Measurements from ENCODE around the gene NDUFA5.

NDUFA5 gene

GRCh38 chr7:123502201-123502600 lies 55.4 kb downstream of the NDUFA5 start:
- no peak for DNase-seq (ENCODE audit: low read depth)

GRCh38 chr7:123500878-123501489 lies 56.6 kb downstream of the NDUFA5 start:
- DNase-seq (ENCODE audit: low read depth), result no peak

DNA sequence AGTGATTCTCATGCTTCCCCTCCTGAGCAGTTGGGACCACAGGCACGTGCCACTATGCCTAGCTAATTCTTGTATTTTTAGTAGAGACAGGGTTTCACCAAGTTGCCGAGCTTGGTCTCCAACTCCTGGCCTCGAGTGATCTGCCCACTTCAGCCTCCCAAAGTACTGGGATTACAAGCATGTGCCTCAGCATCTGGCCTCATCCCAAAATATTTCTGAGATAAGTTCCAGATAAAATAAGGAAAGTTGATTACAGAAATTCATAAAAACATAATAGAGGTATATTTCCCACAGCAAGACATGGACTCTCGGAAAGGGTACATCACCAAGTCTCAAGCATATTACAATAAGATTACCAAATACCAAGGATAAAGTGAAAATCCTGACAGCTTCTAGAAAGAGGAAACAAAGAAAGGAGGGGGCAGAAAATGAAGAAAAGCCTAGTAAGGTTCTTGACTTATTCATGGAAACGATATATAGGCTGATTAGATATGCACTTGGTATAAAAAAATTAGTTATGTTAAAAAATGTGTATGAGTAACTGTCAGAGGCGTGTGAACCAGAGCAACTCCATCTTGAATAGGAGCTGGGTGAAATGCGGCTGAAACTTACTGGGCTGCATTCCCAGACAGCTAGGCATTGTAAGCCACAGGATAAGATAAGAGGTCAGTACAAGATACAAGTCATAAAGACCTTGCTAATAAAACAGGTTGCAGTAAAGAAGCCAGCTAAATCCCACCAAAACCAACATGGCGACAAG lies 58.2 kb downstream of the NDUFA5 start:
- DNase-seq (ENCODE audit: low read depth), result no peak

DNA sequence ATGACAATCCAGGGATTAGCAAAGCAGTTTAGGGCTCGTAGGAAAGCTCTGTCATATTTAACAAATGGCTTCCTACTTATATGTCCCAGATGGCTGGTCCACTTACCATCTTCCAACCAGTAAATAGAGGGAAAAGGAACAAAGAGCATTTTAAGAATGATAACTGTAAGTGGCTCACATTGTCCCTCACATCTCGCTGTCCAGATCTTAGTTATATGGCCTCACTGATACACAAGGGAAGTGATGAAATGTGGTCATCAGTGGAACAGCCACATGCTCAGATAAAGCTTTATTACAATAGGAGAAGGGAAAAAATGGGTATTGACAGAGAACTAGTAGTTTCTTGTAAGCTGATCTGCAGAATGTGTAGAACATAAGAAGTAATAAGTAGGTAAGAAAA lies 59.0 kb downstream of the NDUFA5 start:
- DNase-seq (ENCODE audit: low read depth), result no peak

GRCh38 chr7:123498031-123498430 lies 59.6 kb downstream of the NDUFA5 start:
- DNase-seq (ENCODE audit: low read depth), result no peak

- DNase-seq (ENCODE audit: low read depth), result no peak
Measured at GRCh38 chr7:123494193-123494796, 63.3 kb downstream of the NDUFA5 start.

GRCh38 chr7:123492485-123492884 lies 65.1 kb downstream of the NDUFA5 start:
- no peak for DNase-seq (ENCODE audit: low read depth)
